ENCODE measurements around the gene GALNT7. TPM values are rescaled to one million over a fixed set of nuclear protein-coding genes. Genes with fewer than 3 reads are reported as not detected.

Gene GALNT7
- total and polyA plus RNA-seq, 2 of the 13 experiments (the other 11 are each of a cell fraction or from before 2014, with no cell fraction given): 0.08 to 0.13 TPM

DNA sequence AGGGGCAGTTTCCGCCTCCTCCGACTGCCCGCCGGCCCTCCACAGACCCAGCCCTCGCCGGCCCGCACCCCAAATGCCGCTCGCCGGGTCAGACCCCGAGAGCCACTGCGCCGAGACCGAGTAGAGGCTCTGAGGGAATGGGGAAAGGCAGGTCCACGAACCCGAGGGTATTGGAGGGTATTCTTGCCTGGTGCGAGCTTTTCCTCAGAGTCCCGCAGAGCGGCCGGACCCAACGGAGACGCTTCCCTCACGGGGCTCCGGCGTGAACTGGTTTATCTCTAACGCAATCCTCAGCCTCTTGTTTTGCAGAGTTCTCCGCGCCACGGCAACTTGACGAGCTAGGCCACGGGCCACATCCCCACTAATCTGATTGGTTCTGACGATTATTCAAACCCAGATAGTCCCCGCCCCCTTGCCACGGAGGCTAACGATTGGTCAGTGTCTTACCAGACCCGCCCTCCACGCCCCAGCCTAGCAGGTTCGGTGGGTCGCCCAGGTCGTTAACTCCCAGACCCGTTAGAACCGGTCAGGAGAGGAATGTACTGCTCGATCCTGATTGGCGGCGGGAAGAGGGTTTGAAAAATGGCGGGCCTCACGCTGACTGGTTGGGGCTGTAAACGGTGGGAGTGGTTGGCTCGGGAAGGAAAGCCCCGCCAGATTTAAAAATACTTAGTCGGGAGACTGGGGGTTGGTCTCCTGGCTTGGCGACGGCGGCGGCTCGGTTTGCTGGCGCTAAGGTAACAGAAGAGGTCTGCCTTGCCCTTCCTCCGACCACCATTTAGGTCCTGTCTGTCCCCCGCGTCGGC, 165.7 kb downstream of the GALNT7 start, which contains the start of gene HMGB2 (continued):
- TF ChIP-seq TFE3 (CRISPR knock-in tag; IDR thresholded peaks at IDR 0.05): no peak; the same call in 1 of the 2 replicates
- TF ChIP-seq ZNF841 (CRISPR knock-in tag; IDR thresholded peaks at IDR 0.05; ENCODE audit: borderline replicate concordance): peak; percentile 97
- no peak for TF ChIP-seq TBX3 (IDR thresholded peaks at IDR 0.05; ENCODE audit: borderline replicate concordance)
- peak; percentile 98 for TF ChIP-seq ZNF724P (CRISPR knock-in tag; IDR thresholded peaks at IDR 0.05; ENCODE audit: borderline replicate concordance)
- peak; percentile 44; the same call in 1 of the 2 replicates for TF ChIP-seq FOXP4 (CRISPR knock-in tag; IDR thresholded peaks at IDR 0.05)
- TF ChIP-seq GFI1 (CRISPR knock-in tag; IDR thresholded peaks at IDR 0.05; ENCODE audit: borderline replicate concordance): peak; percentile 66; the same call in 1 of the 2 replicates
- no peak for TF ChIP-seq BHLHE40 (IDR thresholded peaks at IDR 0.05; ENCODE audit: low read length)
- TF ChIP-seq ZBTB39 (CRISPR knock-in tag; IDR thresholded peaks at IDR 0.05): no peak
- TF ChIP-seq MAZ (IDR thresholded peaks at IDR 0.05; ENCODE audit: borderline replicate concordance, low read depth, low read length): 0 out of 2 replicates have a peak, but pooled peaks have one; percentile 14
- 0 out of 2 replicates have a peak, but pooled peaks have one; percentile 42 for TF ChIP-seq MAZ (CRISPR knock-in tag; IDR thresholded peaks at IDR 0.05; ENCODE audit: low read depth)
- no peak for TF ChIP-seq ZNF607 (CRISPR knock-in tag; IDR thresholded peaks at IDR 0.05; ENCODE audit: borderline replicate concordance)
- no peak for TF ChIP-seq RCOR2 (CRISPR knock-in tag; IDR thresholded peaks at IDR 0.05)
- 0 out of 2 replicates have a peak, but pooled peaks have one; percentile 43 for TF ChIP-seq ZNF572 (CRISPR knock-in tag; IDR thresholded peaks at IDR 0.05)
- 0 out of 2 replicates have a peak, but pooled peaks have one; percentile 63 for TF ChIP-seq ZNF138 (CRISPR knock-in tag; IDR thresholded peaks at IDR 0.05; ENCODE audit: low read depth)
- TF ChIP-seq ZNF329 (CRISPR knock-in tag; IDR thresholded peaks at IDR 0.05; ENCODE audit: low read depth): 0 out of 2 replicates have a peak, but pooled peaks have one; percentile 39
- TF ChIP-seq GPN1 (CRISPR knock-in tag; IDR thresholded peaks at IDR 0.05; ENCODE audit: borderline replicate concordance): no peak
- TF ChIP-seq POLR2G (IDR thresholded peaks at IDR 0.05; ENCODE audit: low read depth, low read length): peak; percentile 95
- peak; percentile 94 for TF ChIP-seq PRMT3 (CRISPR knock-in tag; IDR thresholded peaks at IDR 0.05; ENCODE audit: borderline replicate concordance, low read depth)
- no peak for TF ChIP-seq ZNF704 (CRISPR knock-in tag; IDR thresholded peaks at IDR 0.05; ENCODE audit: borderline replicate concordance)
- no peak for TF ChIP-seq ARID3A (IDR thresholded peaks at IDR 0.05; ENCODE audit: low read depth, low read length)

Measured in HepG2 (cell line).